NCI-H2171 treated with DMSO at 0.1 percent for 48 hours (cell line): ENCODE results near the gene FGD3.
"Not testable (repeated sequence)": the region's sequence is repeated elsewhere in the genome, so short reads cannot be mapped to it uniquely, and the experiment has no call there.

Experiments used
- DNase-seq: peaks from one replicate; lab custom pipeline; 2025; lab: John Stamatoyannopoulos, UW

The FGD3 gene

DNA sequence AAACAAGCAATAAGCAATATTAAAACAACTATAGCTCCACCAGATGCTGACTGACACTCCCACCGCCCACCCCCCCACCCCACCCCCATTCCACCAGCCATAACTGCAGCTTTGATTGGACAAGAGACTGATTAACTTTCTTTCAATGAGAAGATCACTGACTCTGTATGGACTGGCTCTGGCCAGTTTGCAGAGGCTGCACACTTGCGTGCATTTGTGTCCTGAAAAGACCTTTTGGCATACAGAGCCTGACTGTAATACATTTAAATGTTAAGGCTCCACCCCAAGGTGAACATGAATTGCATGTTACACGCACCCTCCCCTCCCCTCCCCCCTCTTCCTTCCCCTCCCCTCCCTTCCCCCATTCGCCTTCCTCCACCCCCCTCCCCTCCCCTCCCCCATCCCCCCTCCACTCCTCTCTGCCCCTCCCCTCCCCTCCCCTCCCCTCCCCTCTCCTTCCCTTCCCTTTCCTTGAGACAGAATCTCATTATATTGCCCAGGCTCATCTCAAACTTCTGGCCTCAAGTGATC lies 31.1 kb downstream of the FGD3 start:
- DNase-seq, result no peak

DNA sequence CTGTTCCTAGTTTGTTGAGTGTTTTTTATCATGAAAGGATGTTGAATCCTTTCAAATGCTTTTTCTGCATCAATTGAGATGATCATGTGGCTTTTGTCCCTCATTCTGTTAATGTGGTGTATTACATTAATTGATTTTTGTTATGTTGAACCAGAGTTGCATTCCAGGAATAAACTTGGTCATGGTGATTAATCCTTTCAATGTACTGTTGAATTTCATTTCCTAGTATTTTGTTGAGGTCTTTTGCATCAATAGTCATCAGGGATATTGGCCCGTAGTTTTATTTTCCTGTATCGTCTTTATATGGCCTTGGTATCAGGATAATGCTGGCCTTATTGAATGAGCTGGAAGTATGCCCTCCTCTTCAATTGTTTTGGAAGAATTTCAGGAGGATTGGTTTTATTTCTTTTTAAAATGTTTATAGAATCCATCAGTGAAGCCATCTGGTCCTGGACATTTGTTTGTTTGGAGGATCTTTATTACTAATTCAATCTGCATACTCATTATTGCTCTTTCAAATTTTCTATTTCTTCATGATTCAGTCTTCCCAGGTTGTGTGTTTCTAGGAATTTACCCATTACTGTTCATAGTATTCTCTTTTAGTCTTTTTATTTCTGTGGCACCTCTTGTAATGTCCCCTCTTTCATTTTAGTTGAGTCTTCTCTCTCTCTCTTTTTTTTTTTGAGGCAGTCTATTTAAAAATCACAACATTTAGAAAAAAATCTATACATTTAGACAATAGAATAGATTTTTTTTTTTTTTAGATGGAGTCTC lies 32.1 kb downstream of the FGD3 start:
- DNase-seq, result no peak

DNA sequence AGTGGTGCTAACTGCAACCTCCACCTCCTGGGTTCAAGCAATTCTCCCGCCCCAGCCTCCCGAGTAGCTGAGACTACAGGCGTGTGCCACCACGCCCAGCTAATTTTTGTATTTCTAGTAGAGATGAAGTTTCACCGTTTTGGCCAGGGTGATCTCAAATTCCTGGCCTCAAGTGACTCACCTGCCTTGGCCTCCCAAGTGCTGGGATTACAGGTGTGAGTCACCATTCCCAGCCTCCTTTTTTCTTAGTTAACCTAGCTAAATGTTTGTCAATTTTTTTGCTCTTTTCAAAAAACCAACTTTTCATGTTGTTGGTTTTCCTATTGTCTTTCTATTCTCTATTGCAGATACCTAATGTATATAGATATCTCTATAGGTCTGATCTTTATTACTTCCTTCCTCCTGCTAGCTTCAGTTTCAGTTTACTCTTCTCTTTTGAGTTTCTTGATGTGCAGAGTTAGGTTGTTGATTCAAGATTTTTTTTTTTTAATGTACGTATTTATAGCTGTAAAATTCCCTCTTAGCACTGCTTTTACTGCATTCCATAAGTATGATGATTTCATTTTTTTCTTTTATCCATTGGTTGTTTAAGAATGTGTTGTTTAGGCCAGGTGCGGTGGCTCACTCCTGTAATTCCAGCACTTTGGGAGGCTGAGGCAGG lies 32.9 kb downstream of the FGD3 start:
- DNase-seq, result no peak

DNA sequence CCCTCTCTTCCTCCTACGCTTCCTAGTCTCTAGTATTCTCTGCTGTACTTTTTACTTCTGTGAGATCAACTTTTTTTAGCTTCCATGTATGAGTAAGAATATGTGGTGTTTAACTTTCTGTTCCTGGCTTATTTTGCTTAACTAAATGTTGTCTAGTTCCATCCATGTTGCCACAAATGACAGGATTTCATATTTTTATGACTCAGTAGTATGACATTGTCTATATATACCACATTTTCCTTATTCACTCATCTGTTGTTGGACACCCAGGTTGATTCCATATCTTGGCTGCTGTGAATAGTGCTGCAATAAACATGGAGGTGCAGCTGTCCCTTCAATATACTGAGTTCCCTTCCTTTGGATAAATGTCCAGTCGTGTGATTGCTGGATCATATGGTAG lies 34.8 kb downstream of the FGD3 start:
- no peak for DNase-seq

DNA sequence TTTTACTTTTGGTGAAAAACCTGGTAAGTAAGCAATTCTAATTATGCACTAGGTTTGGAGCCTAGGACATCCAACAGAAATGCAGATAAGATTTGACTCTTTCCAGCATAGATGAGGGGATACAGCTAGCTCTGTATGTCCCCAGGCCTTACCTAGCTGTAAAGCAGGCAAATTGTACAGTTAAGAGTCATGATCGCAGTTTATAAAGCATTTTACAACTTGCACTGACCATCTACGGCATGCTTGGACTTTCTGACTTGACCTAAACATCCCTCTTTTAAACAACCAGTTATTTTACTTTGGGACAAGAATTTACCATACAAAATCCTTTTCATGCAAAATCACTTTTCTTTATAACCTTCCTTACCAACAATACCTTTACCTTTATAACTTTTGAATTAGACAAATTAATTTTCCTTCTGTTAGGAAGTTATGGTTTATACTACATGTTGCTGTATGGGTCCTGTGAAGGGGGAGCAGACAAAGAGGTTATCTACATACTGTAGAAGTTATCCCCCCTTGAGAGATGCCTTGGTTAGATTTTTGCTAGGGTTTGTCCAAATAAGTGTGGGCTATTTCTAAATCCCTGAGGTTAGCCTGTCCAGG lies 36.8 kb downstream of the FGD3 start:
- DNase-seq, result peak; percentile 22

DNA sequence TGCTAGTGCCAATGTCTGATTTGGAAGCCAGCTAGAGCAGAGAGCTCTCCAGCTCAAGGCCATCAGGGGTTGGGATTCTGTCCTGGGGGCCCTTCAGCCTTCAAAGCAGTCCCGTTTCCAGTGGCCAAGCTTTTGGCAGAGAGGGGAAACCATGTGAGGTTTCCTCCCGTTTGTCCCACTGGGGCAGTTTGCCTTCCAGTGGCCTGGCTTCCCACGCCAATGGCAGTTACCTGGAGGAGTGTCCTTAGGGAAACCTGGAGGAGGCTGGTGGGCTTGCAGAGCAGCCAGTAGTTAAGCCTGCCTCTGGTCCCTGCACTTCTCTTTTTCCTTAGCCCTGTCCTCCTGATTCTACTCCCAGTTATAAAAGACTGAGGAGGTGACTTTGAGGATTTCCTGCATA lies 37.7 kb downstream of the FGD3 start:
- no peak for DNase-seq

DNA sequence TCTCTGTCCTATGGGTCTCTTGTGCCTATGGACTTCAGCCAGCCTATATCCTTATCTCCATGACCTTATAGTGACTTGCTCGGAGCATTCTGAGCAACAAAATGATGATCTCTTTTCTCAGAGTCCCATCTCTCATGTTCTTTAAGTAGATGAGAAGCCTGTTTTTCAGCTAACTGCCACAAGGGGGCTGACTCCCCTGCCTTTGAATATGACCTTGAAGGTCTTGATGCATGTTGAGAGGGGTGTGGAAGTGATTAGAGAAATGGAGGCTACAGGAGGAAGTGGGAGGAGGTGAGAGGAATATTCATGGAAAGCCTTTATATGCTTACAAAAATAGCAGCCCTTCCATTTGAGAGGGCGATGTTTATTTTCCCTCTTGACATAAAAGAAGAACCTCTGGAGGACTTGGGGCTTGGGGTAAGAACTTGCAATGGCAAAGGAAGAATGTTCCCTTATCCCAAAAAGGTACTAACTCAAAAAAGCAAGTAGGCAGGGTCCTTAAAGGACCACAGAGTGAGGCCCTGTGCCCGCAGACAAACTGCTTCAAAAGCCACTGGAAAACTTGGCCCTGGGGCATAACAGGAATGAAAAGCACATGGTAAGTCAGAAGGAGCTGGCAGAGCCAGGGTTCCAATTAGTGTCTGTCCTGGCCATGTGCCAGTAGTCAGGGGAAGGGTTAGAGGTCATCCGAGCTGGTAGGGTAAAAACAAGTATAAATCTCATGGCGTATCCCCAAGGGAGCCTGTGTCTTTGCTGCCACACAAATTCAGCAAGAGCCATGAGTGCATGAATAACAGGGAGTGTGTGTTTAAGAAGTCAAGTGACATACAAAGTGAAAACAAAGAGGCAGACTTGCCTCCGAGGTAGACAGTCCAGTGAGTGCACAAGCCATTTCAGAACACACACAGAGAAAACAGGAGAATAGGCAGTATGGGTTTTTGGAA lies 39.1 kb downstream of the FGD3 start:
- DNase-seq, result peak; percentile 19

DNA sequence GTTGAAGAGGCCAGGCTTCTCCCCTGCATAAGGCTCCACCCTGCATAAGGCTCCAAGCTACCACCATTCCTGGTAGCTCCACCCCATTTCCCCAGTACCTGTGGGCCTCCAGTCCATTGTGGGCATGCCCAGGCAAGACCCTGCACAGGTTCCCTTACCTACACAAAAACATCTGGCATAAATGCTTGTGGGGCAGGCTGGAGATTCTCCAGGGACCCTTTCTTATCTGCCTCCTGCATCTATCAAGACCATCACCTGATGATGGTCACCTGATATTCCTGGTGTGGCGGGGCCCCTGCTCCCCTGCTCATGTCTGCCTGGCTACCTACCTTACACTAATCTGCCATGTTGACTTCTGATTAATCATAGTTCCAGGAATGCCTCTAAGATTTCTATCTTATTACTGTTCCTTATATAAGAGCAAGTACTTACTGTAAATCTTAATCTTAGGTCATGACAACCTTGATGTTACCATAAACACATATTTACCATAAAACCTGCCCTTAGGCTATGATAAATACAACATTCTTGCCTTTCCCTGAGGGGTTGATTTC lies 41.0 kb downstream of the FGD3 start:
- peak; percentile 62 for DNase-seq

DNA sequence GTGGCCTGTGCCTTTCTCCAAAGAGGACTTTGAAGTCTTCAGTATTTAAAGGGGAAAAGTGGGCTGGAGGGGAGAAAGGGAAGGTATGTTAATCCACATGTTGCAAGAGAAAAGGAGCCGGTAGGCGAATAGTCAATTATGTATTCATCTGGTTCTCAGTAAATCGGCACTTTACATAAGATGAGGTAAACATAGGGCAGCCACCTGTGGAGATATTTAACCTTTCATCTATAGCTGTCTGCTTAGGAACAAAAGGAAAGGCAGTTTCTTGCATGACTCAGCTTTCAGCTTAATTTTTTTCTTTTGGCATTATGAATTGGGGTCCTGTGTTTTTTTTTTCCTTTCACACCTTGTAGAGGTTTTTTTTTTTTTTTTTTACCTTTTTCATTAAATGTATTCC lies 42.2 kb downstream of the FGD3 start:
- DNase-seq, result peak; percentile 4

DNA sequence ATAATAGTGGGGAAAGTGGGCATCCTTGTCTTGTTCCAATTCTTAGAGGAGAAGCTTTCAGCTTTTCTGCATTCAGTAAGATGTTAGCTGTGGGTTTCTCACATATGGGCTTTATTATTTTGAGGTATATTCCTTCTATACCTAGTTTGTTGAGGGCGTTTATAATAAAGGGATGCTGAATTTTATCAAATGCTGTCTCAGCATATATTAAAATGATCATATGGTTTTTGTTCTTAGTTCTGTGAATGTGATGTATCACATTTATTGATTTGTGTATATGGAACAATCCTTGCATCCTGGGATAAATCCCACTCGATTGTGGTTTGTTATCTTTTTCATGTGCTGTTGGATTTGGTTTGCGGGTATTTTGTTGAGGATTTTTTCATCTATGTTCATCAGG lies 43.1 kb downstream of the FGD3 start:
- DNase-seq, result no peak

DNA sequence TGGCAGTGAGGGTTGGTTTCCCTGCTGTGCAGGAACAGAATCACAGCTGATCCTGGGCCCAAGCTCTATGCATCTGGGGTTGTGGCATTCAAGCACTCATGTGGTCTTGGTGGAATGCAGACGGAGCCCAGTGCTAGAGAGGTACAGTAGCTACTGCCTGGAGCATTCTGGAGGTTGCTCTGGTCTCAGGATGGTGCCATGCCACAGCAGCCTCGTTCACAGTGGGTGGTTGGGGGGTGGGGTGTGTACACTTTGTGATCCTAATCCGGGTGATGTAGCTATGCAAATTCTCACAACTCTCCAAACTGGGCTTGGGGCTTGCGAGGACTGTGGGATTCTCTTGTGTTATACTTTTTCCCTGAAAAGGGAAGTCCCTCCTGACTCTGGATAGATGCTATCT lies 45.2 kb downstream of the FGD3 start:
- no peak for DNase-seq

DNA sequence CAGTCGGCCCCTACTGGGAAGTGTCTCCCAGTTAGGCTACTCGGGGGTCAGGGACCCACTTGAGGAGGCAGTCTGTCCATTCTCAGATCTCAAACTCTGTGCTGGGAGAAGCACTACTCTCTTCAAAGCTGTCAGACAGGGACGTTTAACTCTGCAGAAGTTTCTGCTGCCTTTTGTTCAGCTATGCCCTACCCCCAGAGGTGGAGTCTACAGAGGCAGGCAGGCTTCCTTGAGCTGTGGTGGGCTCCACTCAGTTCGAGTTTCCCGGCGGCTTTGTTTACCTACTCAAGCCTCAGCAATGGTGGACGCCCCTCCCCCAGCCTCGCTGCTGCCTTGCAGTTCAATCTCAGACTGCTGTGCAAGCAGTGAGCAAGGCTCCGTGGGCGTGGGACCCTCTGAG lies 51.5 kb downstream of the FGD3 start:
- not testable (repeated sequence) for DNase-seq

DNA sequence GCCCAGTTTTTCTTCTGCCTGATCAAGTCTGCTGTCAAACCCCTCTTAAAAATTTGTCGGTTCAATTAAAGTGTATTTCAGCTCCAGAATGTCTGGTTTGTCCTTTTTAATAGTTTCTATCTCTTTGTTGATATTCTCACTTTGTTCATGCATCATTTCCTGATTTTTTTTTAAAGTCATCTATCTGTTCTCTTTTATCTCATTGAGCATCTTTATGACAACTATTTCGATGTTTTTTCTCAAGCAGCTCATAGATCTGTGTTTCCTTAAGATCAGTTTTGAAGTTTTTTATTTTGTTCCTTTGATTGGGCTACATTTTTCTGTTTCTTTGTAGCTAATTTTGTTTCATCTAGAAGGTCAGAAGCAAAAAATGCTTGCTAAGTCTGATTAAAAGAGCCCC lies 53.7 kb downstream of the FGD3 start:
- DNase-seq, result no peak

DNA sequence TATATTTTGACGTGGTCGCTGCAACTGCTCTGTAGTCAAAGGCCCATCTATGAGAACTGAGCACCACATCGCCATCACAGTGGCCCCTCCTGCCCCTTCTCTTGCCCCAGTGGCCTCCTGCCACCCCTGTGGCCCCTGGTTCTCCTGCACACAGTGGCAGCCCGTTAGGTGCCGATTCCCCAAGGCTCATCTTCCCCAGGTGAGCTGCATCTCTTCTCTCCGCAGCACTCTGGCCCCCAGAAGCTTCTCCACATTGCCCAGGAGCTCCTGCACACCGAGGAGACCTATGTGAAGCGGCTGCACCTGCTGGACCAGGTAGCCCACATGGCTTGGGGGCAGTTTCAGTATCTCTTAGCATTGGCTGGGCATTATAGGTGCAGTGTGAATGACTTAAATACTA lies 55.4 kb downstream of the FGD3 start:
- DNase-seq, result no peak

DNA sequence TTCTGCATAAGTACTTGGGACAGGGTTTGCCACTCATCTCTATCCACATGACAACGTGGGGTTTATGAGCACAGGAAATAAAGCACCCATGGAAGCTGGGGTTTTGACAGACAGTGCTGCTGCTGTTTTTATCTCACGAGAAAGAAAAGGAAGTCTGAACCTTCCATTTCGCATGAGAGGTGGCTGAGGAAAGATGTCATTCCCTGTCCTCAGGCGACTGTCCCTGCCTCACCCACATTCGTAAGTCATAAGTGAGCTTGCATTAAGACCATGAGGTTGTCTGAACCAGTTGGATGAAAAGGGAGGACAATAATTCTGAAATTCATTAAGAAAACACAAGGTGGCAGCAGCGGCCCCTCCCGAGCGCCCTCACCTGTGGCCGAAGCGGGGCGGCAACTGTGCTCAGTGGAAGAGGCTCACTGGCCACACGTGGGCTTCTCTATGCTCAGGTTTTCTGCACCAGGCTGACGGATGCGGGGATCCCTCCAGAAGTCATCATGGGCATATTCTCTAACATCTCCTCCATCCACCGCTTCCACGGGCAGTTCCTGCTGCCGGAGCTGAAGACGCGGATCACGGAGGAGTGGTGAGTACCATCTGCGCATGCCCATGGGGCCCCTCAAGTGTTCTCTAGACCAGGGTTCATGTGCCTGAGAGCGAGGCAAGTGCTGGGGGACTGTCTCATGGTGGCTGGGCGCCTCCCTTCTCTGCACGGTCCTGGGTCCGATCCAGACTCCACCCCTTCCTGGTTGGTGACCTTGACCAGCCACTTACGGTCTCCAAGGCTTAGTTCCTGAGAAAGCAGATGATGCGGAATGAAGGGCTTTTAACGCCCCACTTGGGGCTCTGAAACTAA lies 56.5 kb downstream of the FGD3 start:
- DNase-seq, result peak; percentile 89

DNA sequence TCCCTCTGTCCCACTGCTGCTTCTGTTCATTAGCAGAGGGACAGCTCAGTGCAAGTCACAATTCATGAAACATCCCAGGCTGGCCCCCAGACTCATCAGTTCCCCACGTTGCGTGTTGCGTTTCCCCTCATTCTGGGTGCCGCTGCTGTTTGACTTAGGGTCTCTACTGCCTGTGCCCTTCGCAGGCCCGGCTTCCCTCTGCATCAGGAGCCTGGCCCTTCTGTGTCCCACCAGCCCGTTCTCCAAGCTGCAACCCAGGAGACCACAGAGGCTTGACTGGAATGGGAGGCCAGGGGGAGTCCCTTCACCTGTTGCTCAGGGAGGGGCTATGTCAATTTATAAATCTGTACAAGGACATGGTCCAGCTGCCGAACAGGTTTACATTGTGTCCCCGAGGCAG lies 57.2 kb downstream of the FGD3 start:
- no peak for DNase-seq

DNA sequence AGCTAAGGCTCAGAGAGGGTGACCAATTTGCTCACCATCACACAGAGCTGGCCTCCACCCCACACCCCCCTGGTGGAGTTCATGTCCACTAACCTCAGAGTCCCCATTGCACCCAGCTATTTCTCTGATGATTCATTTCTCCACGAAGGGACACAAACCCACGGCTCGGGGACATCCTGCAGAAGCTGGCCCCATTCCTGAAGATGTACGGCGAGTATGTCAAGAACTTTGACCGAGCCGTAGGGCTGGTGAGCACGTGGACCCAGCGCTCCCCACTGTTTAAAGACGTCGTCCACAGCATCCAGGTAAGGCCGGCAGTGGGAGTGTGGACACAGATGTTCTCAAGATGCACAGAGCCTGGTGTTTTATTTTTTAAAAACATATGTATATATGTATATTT lies 58.6 kb downstream of the FGD3 start:
- DNase-seq, result no peak

DNA sequence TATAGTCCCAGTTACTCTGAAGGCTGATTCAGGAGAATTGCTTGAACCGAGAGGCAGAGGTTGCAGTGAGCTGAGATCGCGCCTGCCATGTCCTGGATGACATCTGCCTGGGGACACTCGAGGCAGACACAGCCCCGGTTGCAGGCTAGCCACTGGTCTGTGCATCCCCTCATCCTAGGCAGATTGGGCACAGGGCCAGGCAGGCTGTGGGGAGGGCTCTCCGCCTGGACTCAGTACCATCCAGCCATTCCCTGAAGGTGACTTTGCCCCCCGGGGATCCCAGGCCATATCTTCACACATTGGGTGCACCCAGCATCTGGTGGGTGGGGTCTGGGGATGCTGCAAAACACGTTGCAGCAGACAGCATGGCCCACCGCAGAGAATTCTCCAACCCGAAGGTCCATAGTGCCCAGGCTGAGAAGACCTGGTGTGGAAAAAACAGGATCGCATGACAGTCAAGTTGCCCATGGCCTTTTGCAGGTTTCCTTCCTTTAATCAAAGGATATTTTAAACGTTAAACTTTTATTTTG lies 60.3 kb downstream of the FGD3 start:
- DNase-seq, result no peak

DNA sequence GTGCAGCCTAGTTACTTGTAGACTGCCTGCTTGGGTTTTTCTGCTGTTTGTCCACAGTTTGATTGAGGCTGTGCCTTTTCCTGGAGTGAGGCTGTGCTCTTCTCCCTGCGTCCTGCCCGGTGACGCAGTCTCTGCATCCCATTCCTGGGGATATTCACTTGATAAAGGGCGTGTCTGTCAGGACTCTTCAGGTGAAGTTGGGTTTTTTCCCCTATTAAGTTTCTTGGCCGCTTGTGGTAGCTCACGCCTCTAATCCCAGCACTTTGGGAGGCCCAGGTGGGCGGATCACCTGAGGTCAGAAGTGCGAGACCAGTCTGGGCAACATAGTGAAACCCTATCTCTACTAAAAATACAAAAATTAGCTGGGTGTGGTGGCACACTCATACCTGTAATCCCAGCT lies 61.1 kb downstream of the FGD3 start:
- DNase-seq, result no peak

DNA sequence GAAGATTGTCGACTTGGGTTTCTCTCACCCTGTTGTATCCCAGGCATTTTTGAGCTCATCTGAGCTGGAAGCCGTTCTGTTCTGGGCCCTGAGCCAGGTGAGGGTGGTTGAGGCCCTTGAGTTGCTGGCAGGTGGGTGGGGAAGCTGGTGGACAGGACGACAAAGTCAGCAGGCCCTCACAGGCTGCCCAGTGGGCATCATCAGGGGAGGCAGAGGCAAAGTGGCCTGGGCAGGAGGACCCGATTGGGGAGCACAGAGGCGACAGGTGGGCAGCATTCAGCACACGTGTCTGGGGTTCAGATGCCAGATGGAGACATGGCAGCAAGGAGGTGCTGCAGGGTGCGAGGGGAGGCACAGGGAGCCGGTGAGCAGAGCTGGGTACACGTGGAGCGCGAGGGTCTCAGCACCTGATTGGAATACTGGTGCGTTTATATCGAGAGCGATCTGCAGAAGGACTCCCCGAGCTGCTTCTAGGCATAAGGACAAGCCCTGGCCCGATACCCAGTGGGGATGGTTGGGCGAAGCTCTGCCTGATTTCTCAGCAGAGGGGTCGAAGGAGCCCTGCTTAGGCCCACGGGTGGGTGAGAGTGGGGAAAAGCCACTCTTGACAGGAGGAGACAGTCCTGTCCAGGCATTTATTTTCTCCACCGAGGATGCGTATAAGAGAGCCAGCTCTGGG lies 62.2 kb downstream of the FGD3 start:
- DNase-seq, result peak; percentile 17
